ENCODE measurements around the gene SOX12. TPM values are rescaled to one million over a fixed set of nuclear protein-coding genes. Genes with fewer than 3 reads are reported as not detected.

Gene SOX12
- total and polyA plus RNA-seq, 11 donors, result 5.4 to 19.9 (median 10.6) TPM

GRCh38 chr20:327186-328026 lies 2.1 kb downstream of the SOX12 start:
- H3K27ac ChIP-seq, result peak overlapping the region in 11 of 12 donors; percentile 67 to 98 (median 94)
- DNase-seq (peak; percentile 84 to 89 (median 87)), ATAC-seq (peak; percentile 48 to 70 (median 54))
- peaks cover 0 to 50% (median 24%) of the 10 kb centered on the region in 12 donors for H3K4me1 ChIP-seq
- WGBS, 4 donors, result 5 to 10% (median 8%) methylated on average over 33 to 47 of the region's 47 CpGs
- TF ChIP-seq CTCF (IDR thresholded peaks at IDR 0.05) (no peak), POLR2A (IDR thresholded peaks at IDR 0.05) (peak in 1 of 2 donors; percentile 51)
- no peaks in the 10 kb centered on the region for H3K36me3 ChIP-seq
- H3K9me3 ChIP-seq, result no peaks in the 10 kb centered on the region
- H3K4me3 ChIP-seq, result peak overlapping the region; percentile 58 to 98 (median 80)
- peaks cover 0 to 5% (median 0%) of the 10 kb centered on the region in 9 donors for H3K27me3 ChIP-seq
- intact Hi-C loops (cut with DNase I), result loop anchor here in 2 of 10 donors (2.0 to 10.0 kb wide), 2 partner anchors 31 to 53 kb away; partner anchors contain the start of gene ZCCHC3 (in 1 of the 2)

DNA sequence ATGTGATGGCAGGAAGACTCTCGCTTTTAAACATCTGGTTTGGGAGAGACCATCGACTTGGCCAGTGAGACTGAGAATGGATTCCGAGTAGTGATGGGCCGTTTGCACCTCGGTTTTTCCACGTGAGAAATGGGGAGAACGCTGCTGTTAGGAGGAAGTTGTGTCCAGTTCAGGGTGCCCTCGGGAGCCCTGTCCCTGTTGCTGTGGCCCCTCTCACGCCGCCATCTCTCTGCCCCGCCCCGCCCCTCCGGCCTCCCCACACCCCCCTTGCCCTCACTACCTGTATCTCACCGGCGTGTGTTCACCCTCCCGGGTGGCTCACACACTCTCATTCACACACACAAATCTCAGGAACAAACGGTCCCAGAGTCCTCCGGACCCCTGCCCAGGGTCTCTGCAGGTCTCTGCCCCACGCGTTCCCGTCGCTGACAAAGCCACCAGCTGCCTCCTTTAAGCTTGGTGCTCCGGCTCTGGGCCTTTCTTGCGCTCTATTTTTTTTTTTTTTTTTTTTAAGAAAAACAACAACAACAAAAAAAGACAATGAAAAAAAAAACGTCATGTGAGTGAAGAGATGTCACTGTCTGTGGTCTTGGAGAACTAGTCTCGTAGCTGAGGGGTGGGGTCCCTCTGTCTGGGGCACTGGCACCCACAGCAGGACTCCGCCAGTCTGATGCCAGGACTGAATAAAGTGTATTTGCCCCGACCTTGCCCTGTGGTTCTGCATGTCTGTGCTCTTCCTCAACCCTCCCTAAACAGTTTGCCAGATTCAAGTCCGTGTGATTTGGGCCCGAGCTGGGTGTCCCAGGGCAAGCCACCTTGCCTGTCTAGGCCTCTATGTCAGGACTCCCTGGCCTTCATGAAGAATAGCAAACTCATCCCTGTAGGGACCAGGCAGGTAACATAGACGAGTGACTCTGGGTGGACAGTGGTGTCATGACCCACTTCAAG lies 2.9 kb downstream of the SOX12 start:
- 48 to 56% (median 54%) methylated on average over 29 to 31 of the region's 31 CpGs for WGBS, 4 donors
- H3K9me3 ChIP-seq, result no peaks in the 10 kb centered on the region
- H3K27ac ChIP-seq, result peak overlapping the region in 9 of 12 donors; percentile 72 to 98 (median 94)
- DNase-seq (peak in 1 of 5 donors; percentile 24), ATAC-seq (no peak)
- TF ChIP-seq POLR2A (IDR thresholded peaks at IDR 0.05) (no peak), CTCF (IDR thresholded peaks at IDR 0.05) (no peak)
- peaks cover 0 to 50% (median 24%) of the 10 kb centered on the region in 12 donors for H3K4me1 ChIP-seq
- peak overlapping the region in 10 of 12 donors; percentile 58 to 98 (median 80) for H3K4me3 ChIP-seq
- intact Hi-C loops (cut with DNase I), result loop anchor here in 2 of 10 donors (10.0 kb wide), 1 partner anchor 54 kb away; no protein-coding TSS in a partner anchor
- H3K36me3 ChIP-seq, result no peaks in the 10 kb centered on the region
- H3K27me3 ChIP-seq, result peaks cover 0 to 5% (median 0%) of the 10 kb centered on the region in 9 donors

GRCh38 chr20:328975-329695 lies 3.8 kb downstream of the SOX12 start:
- TF ChIP-seq CTCF (IDR thresholded peaks at IDR 0.05) (no peak), POLR2A (IDR thresholded peaks at IDR 0.05) (no peak)
- intact Hi-C loops (cut with DNase I), result loop anchor here in 2 of 10 donors (10.0 kb wide), 1 partner anchor 54 kb away; no protein-coding TSS in a partner anchor
- WGBS, 4 donors, result 46 to 57% (median 49%) methylated on average over 7 of the region's 7 CpGs
- ATAC-seq, result no peak
- Histone ChIP-seq H3K9me3 (no peaks in the 10 kb centered on the region), H3K4me1 (peaks cover 0 to 43% (median 19%) of the 10 kb centered on the region in 12 donors), H3K4me3 (no peak overlapping the region), H3K27me3 (peaks cover 0 to 5% (median 0%) of the 10 kb centered on the region in 9 donors), H3K27ac (peak overlapping the region in 5 of 12 donors; percentile 1 to 96 (median 34)), H3K36me3 (peaks cover 0 to 6% (median 0%) of the 10 kb centered on the region in 9 donors)
- no peak for DNase-seq

All from heart left ventricle (tissue), 16 donors.